Activated naive CD4-positive, alpha-beta T cell treated with anti-CD3 and anti-CD28 coated beads for 36 hours (primary cell): Measurements from ENCODE around the gene KLHL6. TPM values are rescaled to one million over a fixed set of nuclear protein-coding genes. Genes with fewer than 3 reads are reported as not detected.
"Not testable (repeated sequence)": the region's sequence is repeated elsewhere in the genome, so short reads cannot be mapped to it uniquely, and the experiment has no call there.

Experiments used
- CTCF ChIA-PET: fragments of 350-600 bp; sonication (Branson Sonifier 250); formaldehyde crosslinking; loops from one replicate; lab custom pipeline; 2021; ENCODE audit warnings: antibody characterized with exemption; lab: Charles Lee
- DNase-seq: peaks from one replicate; pipeline ENCODE4 v3.0.0-alpha.2; 2020
- H3K27ac Mint-ChIP-seq: one replicate; pipeline ENCODE4 v1.8.0; 2021; ENCODE audit warnings: mild to moderate bottlenecking, mixed read lengths
- H3K27me3 Mint-ChIP-seq: one replicate; pipeline ENCODE4 v1.8.0; 2021; ENCODE audit warnings: low read depth, mixed read lengths
- H3K36me3 Mint-ChIP-seq: one replicate; pipeline ENCODE4 v1.8.0; 2021; ENCODE audit warnings: low read depth, mixed read lengths
- H3K4me1 Mint-ChIP-seq: one replicate; pipeline ENCODE4 v1.8.0; 2021; ENCODE audit warnings: low read depth, mixed read lengths
- H3K4me3 Mint-ChIP-seq: one replicate; pipeline ENCODE4 v1.8.0; 2021; ENCODE audit warnings: mild to moderate bottlenecking, moderate library complexity, mixed read lengths
- H3K9me3 Mint-ChIP-seq: one replicate; pipeline ENCODE4 v1.8.0; 2021; ENCODE audit warnings: mixed read lengths
- intact Hi-C: fragments of 100-400 bp; cut with micrococcal nuclease; formaldehyde crosslinking; loops from one replicate; pipeline ENCODE4 v1.15.1; 2023
- total RNA-seq, 2 experiments: library from RNA; stranded (reverse); gene quantifications; one replicate each; pipeline ENCODE4 v1.2.3, GENCODE V29; 2021

KLHL6 gene
- total RNA-seq, 2 experiments from 2014 or later: 82.3 to 82.4 TPM

DNA sequence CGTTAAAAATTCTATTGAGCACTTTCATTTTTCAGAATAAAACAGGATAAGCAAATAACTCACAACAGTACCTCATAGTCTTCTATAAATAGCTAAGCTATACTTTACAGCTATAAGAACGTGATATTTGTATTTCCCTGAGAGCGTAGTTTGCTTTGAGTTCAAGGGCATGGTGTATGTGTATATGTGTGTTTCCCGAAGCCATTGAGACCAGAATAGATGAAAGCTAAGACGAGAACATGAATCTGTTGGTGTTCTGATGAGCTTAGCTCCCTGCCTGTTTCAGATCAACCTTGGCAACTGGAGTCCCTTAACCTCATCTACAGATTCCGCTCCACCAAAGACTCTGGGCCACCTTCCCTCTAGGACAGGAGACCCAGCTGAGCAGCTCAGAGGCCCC is 67.6 kb downstream of the KLHL6 start:
- DNase-seq: no peak
- H3K27ac Mint-ChIP-seq: no peak overlapping the region
- CTCF ChIA-PET: interaction anchor here (0.6 to 1.3 kb wide), 4 partner anchors 8 to 279 kb away, joined by 3 to 8 read pairs (median 6); no protein-coding TSS in a partner anchor
- H3K27me3 Mint-ChIP-seq: no peaks in the 10 kb centered on the region
- H3K36me3 Mint-ChIP-seq: peaks cover 27% of the 10 kb centered on the region
- H3K4me3 Mint-ChIP-seq: no peak overlapping the region
- H3K4me1 Mint-ChIP-seq: peaks cover 14% of the 10 kb centered on the region
- intact Hi-C loops: no loop called here
- no peaks in the 10 kb centered on the region for H3K9me3 Mint-ChIP-seq

- CTCF ChIA-PET: no interaction called here
- DNase-seq: no peak
- Mint-ChIP-seq H3K4me1 (peaks cover 11% of the 10 kb centered on the region), H3K9me3 (no peaks in the 10 kb centered on the region), H3K27ac (no peak overlapping the region), H3K27me3 (no peaks in the 10 kb centered on the region), H3K4me3 (no peak overlapping the region), H3K36me3 (peaks cover 18% of the 10 kb centered on the region)
- intact Hi-C loops: no loop called here
Measured at GRCh38 chr3:183487016-183487415, 68.5 kb downstream of the KLHL6 start.

DNA sequence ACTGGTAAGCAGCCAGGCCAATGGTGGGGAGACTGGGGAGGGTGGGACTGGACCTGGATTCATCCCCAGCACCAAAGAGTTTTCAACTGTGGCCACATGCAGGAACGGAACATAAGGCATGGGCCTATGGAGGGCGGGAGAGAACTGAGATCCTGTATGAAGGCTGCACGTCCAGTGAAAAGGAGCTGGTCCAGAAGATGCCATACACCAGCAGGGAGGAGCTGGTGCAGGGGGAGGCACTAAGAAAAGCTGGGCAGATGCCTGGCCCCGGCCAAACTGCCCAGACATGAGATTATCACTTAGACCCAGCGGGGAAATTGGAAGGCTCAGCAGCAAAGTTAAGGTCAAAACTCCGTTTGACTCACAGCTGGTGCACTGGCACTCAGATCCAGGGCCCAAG is 69.0 kb downstream of the KLHL6 start:
- Mint-ChIP-seq H3K27me3 (no peaks in the 10 kb centered on the region), H3K36me3 (peaks cover 13% of the 10 kb centered on the region), H3K27ac (peak overlapping the region; percentile 59), H3K4me1 (peaks cover 10% of the 10 kb centered on the region), H3K4me3 (no peak overlapping the region), H3K9me3 (no peaks in the 10 kb centered on the region)
- no peak for DNase-seq
- intact Hi-C loops: no loop called here
- CTCF ChIA-PET: interaction anchor here (1.7 kb wide), 1 partner anchor 8 kb away, joined by 4 read pairs; no protein-coding TSS in a partner anchor

GRCh38 chr3:183485585-183485984 is 69.9 kb downstream of the KLHL6 start:
- DNase-seq: no peak
- intact Hi-C loops: no loop called here
- CTCF ChIA-PET: interaction anchor here (1.0 to 1.7 kb wide), 2 partner anchors 9 to 106 kb away, joined by 3 to 4 read pairs; no protein-coding TSS in a partner anchor
- H3K4me1 Mint-ChIP-seq: peaks cover 2% of the 10 kb centered on the region
- peaks cover 4% of the 10 kb centered on the region for H3K36me3 Mint-ChIP-seq
- peak overlapping the region; percentile 0 for H3K27ac Mint-ChIP-seq
- H3K27me3 Mint-ChIP-seq: no peaks in the 10 kb centered on the region
- no peak overlapping the region for H3K4me3 Mint-ChIP-seq
- H3K9me3 Mint-ChIP-seq: no peaks in the 10 kb centered on the region

- Mint-ChIP-seq H3K27ac (no peak overlapping the region), H3K9me3 (no peaks in the 10 kb centered on the region), H3K36me3 (peaks cover 3% of the 10 kb centered on the region), H3K27me3 (no peaks in the 10 kb centered on the region), H3K4me1 (peaks cover 5% of the 10 kb centered on the region), H3K4me3 (no peak overlapping the region)
- CTCF ChIA-PET: interaction anchor here (1.0 to 1.7 kb wide), 2 partner anchors 9 to 106 kb away, joined by 3 to 4 read pairs; no protein-coding TSS in a partner anchor
- intact Hi-C loops: no loop called here
- DNase-seq: no peak
Measured at GRCh38 chr3:183485093-183485492, 70.4 kb downstream of the KLHL6 start.

- DNase-seq: no peak
- Mint-ChIP-seq H3K4me3 (no peak overlapping the region), H3K9me3 (no peaks in the 10 kb centered on the region), H3K36me3 (peaks cover 2% of the 10 kb centered on the region), H3K27me3 (no peaks in the 10 kb centered on the region), H3K27ac (no peak overlapping the region), H3K4me1 (peaks cover 6% of the 10 kb centered on the region)
- CTCF ChIA-PET: interaction anchor here (1.7 kb wide), 2 partner anchors 10 to 14 kb away, joined by 4 read pairs; no protein-coding TSS in a partner anchor
- intact Hi-C loops: loop anchor here (5.0 kb wide), 2 partner anchors 33 to 213 kb away; partner anchors contain the start of gene YEATS2
Measured at GRCh38 chr3:183484431-183485075, 71.0 kb downstream of the KLHL6 start.

DNA sequence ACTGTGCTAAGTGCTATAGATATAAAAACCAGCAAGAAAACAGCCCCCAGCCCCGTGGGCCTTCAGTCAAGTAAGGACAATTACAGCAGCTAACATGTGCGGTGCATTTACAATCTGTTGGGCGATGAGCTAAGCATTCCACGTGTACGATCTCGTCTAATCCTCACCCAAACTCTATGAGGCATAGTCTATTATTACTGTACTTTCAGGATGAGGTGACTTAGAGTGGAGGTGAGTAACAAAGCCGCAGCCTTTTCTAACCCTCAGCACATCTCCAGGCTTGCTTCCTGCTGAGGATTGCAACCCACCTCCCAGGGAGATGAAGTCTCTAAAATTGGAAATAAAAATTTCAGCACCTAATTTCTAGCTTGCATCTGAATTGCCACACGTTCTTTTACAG is 73.9 kb downstream of the KLHL6 start:
- intact Hi-C loops: loop anchor here (5.0 kb wide), 2 partner anchors 36 to 216 kb away; partner anchors contain the start of gene YEATS2
- no peaks in the 10 kb centered on the region for H3K36me3 Mint-ChIP-seq
- H3K9me3 Mint-ChIP-seq: no peaks in the 10 kb centered on the region
- no peak overlapping the region for H3K4me3 Mint-ChIP-seq
- H3K27ac Mint-ChIP-seq: no peak overlapping the region
- H3K4me1 Mint-ChIP-seq: peaks cover 6% of the 10 kb centered on the region
- CTCF ChIA-PET: interaction anchor here (0.7 to 1.3 kb wide), 3 partner anchors 46 to 286 kb away, joined by 3 to 5 read pairs (median 3); no protein-coding TSS in a partner anchor
- no peak for DNase-seq
- H3K27me3 Mint-ChIP-seq: no peaks in the 10 kb centered on the region

DNA sequence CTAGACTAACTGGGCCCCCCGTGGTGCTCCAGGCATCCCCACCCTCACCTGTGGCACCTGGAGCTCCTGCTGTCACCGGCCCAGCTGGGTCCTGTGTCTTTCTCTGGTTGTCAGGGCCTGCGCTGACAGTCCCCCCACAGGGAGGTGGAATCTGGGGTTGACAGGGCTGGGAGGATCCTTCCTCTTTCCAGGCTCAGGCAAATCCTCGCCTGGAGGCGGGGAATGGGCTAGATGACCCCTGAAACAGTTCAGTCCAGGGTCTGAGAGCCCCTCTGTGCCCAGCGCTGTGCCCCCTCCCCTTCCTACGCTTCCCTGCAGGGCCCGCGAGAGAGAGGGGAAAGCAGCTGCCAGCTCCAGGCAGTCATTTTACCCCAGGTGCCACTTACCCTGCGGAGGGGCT is 77.0 kb downstream of the KLHL6 start:
- H3K27ac Mint-ChIP-seq: no peak overlapping the region
- no peaks in the 10 kb centered on the region for H3K36me3 Mint-ChIP-seq
- no peak overlapping the region for H3K4me3 Mint-ChIP-seq
- intact Hi-C loops: no loop called here
- H3K9me3 Mint-ChIP-seq: no peaks in the 10 kb centered on the region
- H3K4me1 Mint-ChIP-seq: peaks cover 6% of the 10 kb centered on the region
- CTCF ChIA-PET: interaction anchor here (0.8 to 1.5 kb wide), 6 partner anchors 13 to 289 kb away, joined by 3 to 4 read pairs (median 3); no protein-coding TSS in a partner anchor
- DNase-seq: no peak
- H3K27me3 Mint-ChIP-seq: no peaks in the 10 kb centered on the region

- Mint-ChIP-seq H3K36me3 (no peaks in the 10 kb centered on the region), H3K27me3 (no peaks in the 10 kb centered on the region), H3K4me3 (no peak overlapping the region), H3K4me1 (peaks cover 6% of the 10 kb centered on the region), H3K27ac (no peak overlapping the region), H3K9me3 (no peaks in the 10 kb centered on the region)
- DNase-seq: no peak
- CTCF ChIA-PET: interaction anchor here (0.7 to 1.3 kb wide), 5 partner anchors 13 to 289 kb away, joined by 3 to 4 read pairs (median 4); no protein-coding TSS in a partner anchor
- intact Hi-C loops: no loop called here
Measured at GRCh38 chr3:183477801-183478456, 77.6 kb downstream of the KLHL6 start.

- CTCF ChIA-PET: interaction anchor here (0.6 to 1.6 kb wide), 3 partner anchors 85 to 291 kb away, joined by 4 to 7 read pairs (median 4); no protein-coding TSS in a partner anchor
- H3K27me3 Mint-ChIP-seq, H3K4me1 Mint-ChIP-seq, H3K36me3 Mint-ChIP-seq, DNase-seq, H3K4me3 Mint-ChIP-seq, intact Hi-C loops, H3K27ac Mint-ChIP-seq, H3K9me3 Mint-ChIP-seq: not testable (repeated sequence)
Measured at GRCh38 chr3:183475764-183476162, 79.7 kb downstream of the KLHL6 start.

GRCh38 chr3:183475016-183475763 is 80.3 kb downstream of the KLHL6 start:
- no peaks in the 10 kb centered on the region for H3K36me3 Mint-ChIP-seq
- CTCF ChIA-PET: interaction anchor here (0.6 to 1.6 kb wide), 4 partner anchors 44 to 292 kb away, joined by 3 to 7 read pairs (median 4); no protein-coding TSS in a partner anchor

DNA sequence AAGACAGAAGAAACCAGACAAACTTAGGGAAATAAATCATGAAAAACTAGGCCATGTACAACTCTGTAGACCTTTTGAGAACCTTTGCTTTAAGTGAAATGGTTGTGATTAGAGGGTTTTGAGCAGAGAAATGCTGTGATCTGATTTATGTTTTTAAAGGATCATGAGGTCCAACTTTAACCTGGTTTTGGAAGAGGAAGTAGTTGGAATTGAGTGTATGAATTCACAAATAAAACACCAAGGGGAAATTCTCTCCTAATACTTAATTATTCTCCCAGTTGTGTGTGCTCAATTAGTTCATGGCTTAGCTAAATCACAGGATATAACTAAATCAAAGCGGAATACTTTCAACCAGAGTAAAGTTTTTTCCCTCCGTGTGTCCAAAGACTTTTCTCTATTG is 81.5 kb downstream of the KLHL6 start:
- H3K27me3 Mint-ChIP-seq: no peaks in the 10 kb centered on the region
- H3K27ac Mint-ChIP-seq: no peak overlapping the region
- H3K9me3 Mint-ChIP-seq: no peaks in the 10 kb centered on the region
- no peak for DNase-seq
- intact Hi-C loops: no loop called here
- no peaks in the 10 kb centered on the region for H3K36me3 Mint-ChIP-seq
- H3K4me1 Mint-ChIP-seq: peaks cover 11% of the 10 kb centered on the region
- CTCF ChIA-PET: interaction anchor here (1.6 kb wide), 1 partner anchor 87 kb away, joined by 4 read pairs; no protein-coding TSS in a partner anchor
- H3K4me3 Mint-ChIP-seq: no peak overlapping the region

More at GRCh38 chr3:183475016-183475763, 80.3 kb downstream of the KLHL6 start:
- Mint-ChIP-seq H3K9me3 (no peaks in the 10 kb centered on the region), H3K27ac (no peak overlapping the region), H3K4me1 (peaks cover 4% of the 10 kb centered on the region), H3K4me3 (no peak overlapping the region), H3K27me3 (no peaks in the 10 kb centered on the region)
- intact Hi-C loops: no loop called here
- DNase-seq: no peak
